Measurements from ENCODE around the gene KIFC3.
"Not testable (repeated sequence)": the region's sequence is repeated elsewhere in the genome, so short reads cannot be mapped to it uniquely, and the experiment has no call there.

The KIFC3 gene

DNA sequence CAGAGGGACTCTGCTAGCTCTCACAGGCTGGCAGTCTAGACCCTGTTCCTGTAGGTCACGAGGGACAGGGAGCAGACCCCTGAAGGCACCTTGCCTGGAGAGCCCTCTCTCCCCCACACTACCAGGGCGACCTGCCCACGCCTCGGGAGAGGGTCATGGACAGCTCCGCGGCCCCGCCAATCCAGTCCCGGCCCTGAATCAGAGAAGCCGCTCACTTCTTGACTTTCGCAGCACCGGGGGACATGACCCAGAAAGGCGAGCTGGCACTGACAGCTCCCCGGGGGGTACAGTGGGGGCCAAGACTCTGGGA lies 5.1 kb downstream of the KIFC3 start:
- H3K27ac ChIP-seq = peak overlapping the region; percentile 90
- CTCF ChIA-PET = interaction anchor here (1.4 kb wide), 1 partner anchor 66 kb away, joined by 9 read pairs; no protein-coding TSS in a partner anchor
- no peak for DNase-seq (ENCODE audit: low spot score)
- POLR2A ChIA-PET (ENCODE audit: low non-redundant PET) = interaction anchor here (1.2 kb wide), 1 partner anchor 13 kb away, joined by 4 read pairs; no protein-coding TSS in a partner anchor
- TF ChIP-seq, protein P1, sequence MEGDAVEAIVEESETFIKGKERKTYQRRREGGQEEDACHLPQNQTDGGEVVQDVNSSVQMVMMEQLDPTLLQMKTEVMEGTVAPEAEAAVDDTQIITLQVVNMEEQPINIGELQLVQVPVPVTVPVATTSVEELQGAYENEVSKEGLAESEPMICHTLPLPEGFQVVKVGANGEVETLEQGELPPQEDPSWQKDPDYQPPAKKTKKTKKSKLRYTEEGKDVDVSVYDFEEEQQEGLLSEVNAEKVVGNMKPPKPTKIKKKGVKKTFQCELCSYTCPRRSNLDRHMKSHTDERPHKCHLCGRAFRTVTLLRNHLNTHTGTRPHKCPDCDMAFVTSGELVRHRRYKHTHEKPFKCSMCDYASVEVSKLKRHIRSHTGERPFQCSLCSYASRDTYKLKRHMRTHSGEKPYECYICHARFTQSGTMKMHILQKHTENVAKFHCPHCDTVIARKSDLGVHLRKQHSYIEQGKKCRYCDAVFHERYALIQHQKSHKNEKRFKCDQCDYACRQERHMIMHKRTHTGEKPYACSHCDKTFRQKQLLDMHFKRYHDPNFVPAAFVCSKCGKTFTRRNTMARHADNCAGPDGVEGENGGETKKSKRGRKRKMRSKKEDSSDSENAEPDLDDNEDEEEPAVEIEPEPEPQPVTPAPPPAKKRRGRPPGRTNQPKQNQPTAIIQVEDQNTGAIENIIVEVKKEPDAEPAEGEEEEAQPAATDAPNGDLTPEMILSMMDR (conservative IDR thresholded peaks at IDR 0.05; ENCODE audit: low read depth) = no peak

GRCh38 chr16:57796014-57796413 lies 6.3 kb downstream of the KIFC3 start:
- CTCF ChIA-PET = interaction anchor here (0.6 to 1.1 kb wide), 2 partner anchors 61 to 67 kb away, joined by 6 to 11 read pairs; no protein-coding TSS in a partner anchor
- DNase-seq (ENCODE audit: low spot score); POLR2A ChIA-PET (ENCODE audit: low non-redundant PET): not testable (repeated sequence)
- peak overlapping the region; percentile 90 for H3K27ac ChIP-seq

GRCh38 chr16:57795431-57795878 lies 6.8 kb downstream of the KIFC3 start:
- TF ChIP-seq, protein P1 (conservative IDR thresholded peaks at IDR 0.05; ENCODE audit: low read depth) = peak; percentile 56
- CTCF ChIA-PET = interaction anchor here (0.6 to 1.7 kb wide), 7 partner anchors 15 to 233 kb away, joined by 3 to 11 read pairs (median 3); no protein-coding TSS in a partner anchor
- DNase-seq (ENCODE audit: low spot score) = peak; percentile 55
- POLR2A ChIA-PET (ENCODE audit: low non-redundant PET) = no interaction called here
- peak overlapping the region; percentile 90 for H3K27ac ChIP-seq

- TF ChIP-seq, protein P1 (conservative IDR thresholded peaks at IDR 0.05; ENCODE audit: low read depth) = no peak
- peak overlapping the region; percentile 90 for H3K27ac ChIP-seq
- ChIA-PET CTCF (interaction anchor here (0.6 to 1.7 kb wide), 7 partner anchors 10 to 234 kb away, joined by 3 to 11 read pairs (median 3); no protein-coding TSS in a partner anchor), POLR2A (ENCODE audit: low non-redundant PET) (no interaction called here)
- no peak for DNase-seq (ENCODE audit: low spot score)
Measured at GRCh38 chr16:57794849-57795430, 7.4 kb downstream of the KIFC3 start.

GRCh38 chr16:57791893-57792461 lies 10.3 kb downstream of the KIFC3 start:
- H3K27ac ChIP-seq = no peak overlapping the region
- DNase-seq (ENCODE audit: low spot score) = no peak
- POLR2A ChIA-PET (ENCODE audit: low non-redundant PET) = no interaction called here
- CTCF ChIA-PET = interaction anchor here (0.6 to 0.7 kb wide), 2 partner anchors 22 to 219 kb away, joined by 3 read pairs; no protein-coding TSS in a partner anchor
- TF ChIP-seq, protein P1 (conservative IDR thresholded peaks at IDR 0.05; ENCODE audit: low read depth) = no peak

- ChIA-PET POLR2A (ENCODE audit: low non-redundant PET) (no interaction called here), CTCF (interaction anchor here (0.6 kb wide), 1 partner anchor 72 kb away, joined by 3 read pairs; no protein-coding TSS in a partner anchor)
- TF ChIP-seq, protein P1 (conservative IDR thresholded peaks at IDR 0.05; ENCODE audit: low read depth) = no peak
- H3K27ac ChIP-seq = peak overlapping the region; percentile 25
- no peak for DNase-seq (ENCODE audit: low spot score)
Measured at GRCh38 chr16:57791195-57791892, 10.9 kb downstream of the KIFC3 start.
